NCI-H2171 treated with DMSO at 0.1 percent for 48 hours (cell line): ENCODE results near the gene TRHDE.

Experiments used
- DNase-seq: peaks from one replicate; lab custom pipeline; 2025; lab: John Stamatoyannopoulos, UW

TRHDE gene

DNA sequence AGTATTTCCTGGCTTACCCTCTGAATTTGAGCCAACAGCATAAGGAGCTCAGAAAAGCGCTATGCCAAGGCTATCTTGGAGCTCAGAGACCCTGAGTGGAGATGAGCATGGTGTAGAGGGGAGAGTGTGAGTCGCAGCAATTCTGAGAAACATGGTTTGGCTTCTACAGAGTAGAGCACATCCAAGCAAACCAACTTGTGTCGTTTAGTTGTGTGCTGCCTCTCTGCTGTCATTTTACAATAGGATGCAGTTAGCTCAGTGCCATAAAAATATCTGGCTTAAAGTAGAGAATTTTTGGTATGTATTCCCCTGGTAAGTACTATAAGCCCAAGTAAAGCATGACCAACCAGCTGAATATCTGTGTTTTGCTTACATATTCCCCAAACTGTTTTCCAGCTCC is 249.2 kb downstream of the TRHDE start:
- no peak for DNase-seq

DNA sequence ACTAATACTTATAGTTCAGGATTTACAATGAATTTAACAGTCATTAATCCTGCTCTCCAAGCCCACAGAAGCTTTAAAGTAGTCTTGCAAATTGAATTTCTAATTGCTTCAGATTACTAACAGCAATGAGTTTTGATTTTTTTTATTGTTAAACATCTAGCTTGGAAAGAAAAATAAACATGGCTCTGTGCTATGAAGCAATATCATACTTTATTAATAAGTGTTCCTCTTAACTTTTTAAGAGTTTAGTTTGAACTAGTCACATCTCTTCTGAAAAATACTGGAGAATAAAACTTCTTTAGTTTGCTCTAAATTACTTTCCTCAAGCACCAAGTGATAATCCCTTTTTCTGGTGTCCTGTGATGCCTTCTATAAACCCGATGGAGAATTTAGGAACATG is 250.2 kb downstream of the TRHDE start:
- DNase-seq, result no peak

DNA sequence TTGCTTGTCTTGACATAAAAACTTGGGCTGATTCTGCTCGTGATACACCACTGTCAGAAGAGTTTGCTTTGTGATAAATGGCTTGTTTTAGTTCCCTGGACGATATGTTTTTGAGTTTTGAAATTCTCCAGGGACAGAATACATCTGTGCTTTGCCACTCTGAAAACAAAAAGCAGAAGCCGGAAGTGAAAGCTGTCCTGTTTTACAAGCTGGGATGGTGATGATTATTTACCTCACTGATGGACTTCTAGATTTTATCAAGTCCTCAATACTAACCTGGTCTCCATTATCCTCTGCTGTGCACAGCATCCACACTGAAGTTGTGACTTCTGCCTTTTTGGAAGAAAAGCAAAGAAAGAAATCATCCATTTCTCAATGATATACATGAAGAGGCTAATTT is 251.6 kb downstream of the TRHDE start:
- DNase-seq, result peak; percentile 49

DNA sequence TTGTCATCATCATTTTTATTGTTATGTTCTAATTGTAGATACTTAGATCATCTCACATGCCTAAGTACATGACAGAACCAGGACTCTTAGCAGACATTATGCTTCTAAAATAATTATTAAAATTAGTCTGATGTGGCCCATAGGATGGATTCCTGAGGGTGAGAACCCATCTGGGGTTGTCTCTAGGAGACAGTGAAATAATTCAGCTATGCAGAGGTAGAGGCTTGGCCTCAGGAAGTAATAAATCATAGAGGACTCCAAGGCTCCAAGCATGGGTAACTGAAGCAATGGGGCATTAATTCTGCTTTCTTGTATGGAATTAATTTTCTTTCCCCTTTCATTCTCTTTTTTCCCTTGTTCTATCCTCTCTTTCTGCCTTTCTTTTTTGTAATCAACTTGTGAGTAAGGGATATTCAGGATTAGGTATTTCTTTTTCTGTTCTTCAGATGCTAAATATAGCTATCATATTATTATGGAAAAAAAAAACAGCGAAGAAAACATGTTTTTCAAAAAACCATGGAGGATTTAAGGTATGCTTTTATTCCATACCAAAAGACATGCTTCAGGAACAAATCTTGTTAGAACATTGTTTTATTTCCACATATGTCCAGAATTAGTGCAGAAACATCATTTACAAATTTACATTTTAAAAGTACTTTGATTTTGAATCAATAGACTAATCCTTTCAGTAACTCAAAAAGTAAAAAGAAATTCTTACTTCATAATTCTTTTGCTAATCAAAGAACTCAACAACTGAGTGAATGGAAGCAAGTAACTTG is 263.2 kb downstream of the TRHDE start:
- no peak for DNase-seq

DNA sequence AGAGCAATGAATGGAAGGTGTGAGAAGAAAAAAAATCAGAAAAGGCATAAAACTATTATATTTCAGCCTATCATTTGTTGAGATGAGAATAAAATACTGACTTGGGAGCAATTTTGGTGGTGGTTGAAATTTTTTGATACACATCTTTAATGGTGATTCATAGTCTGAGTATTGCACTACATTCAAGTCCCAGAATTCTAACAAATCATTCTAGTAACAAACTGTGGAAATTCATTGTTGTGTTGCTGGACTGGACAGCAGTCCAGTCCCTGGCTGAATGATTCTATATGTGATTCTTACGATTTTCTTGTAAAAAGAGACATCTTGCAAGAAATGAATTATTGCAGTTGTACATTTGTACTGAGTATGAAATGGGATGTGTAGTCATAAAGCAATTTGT is 268.6 kb downstream of the TRHDE start:
- no peak for DNase-seq

DNA sequence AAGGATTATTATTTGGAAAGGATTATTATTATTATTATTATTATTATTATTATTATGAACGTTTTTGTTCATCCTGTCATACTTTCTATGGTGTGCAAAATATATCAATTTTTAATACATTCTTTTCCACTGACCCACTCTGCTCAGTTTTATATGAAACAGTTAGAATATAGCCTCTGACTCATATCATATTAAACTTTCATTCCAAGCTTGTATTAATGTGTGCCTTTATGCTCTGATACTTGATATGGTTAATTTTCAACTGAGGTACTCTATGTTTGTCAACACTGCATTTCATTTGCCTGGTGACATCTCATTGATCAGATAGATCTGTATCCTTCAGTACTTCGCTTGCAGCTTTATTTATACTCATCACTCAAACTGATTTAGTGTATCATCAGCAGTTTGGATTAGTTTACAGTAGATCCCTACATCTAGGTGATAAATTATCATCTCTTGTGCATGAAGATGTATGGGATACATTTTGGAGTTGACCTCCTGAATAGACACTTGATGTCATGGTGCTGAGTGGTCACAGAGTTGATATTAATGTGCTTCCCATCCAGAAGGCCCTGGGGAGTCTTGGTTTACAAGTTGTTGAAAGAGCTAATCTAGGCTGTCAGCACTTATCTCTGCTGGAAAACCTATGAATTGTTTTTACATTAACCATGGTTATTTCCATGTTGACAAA is 271.8 kb downstream of the TRHDE start:
- no peak for DNase-seq

DNA sequence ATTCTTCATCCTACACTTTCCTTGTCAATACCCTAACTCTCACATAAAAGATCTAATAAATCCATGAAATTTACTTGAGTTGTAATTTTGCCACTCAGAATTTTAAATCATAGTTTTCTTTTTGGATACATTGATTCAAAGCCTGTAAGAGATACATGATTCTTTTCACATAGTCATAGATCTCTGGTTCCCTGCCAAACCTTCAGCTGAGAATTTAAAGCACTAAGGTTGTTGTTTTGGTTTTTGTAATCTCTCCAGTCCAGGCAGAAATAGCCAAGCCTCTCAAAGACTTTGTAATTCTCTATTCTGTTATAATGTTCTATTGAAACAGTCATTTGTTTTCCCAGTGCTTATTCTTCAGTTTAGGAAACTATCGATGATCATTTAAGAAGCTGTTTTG is 273.9 kb downstream of the TRHDE start:
- DNase-seq, result no peak

DNA sequence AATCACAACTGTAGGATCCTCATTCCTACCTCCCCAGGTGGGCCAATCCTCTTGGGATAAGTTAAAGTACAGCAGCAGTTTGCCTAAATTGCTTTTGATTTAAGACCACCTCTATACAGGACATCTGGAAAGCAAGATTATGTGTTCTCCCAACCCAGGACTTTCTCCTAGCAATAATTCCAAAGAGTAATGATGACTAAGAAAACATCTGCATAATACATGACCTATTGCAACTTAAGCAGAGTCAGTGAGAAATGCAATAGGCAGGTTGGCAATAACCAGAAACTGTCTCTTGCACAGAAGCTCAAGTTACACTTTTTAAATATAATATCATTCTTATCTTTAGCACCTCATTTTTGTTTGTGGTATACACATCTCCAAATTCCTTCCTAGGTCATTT is 275.4 kb downstream of the TRHDE start:
- DNase-seq, result no peak

DNA sequence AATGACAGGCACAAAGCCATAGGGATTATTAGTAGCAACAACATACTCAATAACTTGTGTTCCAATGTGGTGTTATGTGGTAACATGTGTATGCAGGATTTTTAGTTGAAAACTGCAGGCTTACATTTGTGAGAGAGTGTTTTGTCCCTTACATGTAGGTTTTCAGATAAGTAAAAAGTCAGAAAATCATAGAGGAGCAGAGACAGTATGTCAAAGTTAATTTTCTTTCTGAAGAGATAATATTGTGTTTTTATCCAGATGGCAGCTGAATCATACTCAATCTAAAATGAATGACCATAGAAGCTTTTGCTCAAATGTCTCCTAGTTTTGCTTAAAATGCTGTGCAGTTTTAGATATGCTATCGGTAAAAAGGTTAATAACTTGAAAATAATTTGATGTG is 277.0 kb downstream of the TRHDE start:
- DNase-seq, result no peak

DNA sequence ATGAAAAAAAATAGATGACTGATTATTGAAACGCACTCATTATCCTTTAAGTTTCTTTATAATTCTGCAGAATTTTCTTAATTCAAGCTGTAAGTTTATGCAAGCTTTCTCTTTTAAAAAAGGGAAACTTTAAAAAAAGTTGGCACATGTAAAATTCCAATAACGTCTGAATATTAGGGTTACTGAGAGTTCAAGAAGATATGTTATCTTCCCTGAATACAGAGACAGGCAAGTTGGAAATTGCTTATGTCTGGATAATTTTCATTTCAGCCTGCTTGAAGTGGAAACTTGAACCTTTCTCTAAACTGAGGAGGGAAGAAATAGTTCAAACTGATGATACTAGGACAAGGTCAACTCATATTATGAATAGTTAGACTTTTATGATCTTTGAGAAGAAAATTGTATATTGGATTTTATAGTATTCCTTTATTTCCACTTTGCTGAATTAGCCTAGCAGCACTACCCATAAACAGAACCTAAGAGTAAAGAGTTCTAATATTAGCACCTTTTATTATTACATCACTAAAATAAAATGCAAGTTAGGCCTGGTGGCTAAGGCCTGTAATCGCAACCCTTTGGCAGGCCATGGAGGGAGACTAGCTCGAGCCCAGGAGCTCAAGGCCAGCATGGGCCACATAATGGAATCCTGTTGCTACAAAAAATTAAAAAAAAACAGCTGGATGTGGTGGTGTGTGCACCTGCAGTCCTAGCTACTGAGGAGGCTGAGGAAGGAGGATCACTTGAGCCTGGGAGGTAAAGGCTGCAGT is 288.0 kb downstream of the TRHDE start:
- DNase-seq, result no peak

DNA sequence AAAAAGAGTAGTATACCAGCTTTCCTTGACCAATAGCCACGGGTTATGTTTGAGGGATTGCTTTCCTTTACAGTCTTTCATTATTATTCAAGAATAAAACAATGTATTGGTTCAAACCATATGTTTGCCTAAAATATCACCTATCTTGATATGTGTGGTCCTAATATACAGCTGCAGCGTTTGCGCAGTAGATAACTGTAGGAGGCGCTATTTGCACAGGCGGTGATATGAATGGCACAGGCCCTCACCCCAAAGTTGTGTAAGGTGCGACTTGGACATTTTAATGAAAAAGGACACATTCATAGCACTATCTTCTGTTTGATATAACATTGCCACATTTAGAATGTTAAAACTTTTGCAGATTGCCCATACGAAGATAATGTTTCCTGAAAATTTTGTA is 298.4 kb downstream of the TRHDE start:
- DNase-seq, result no peak

DNA sequence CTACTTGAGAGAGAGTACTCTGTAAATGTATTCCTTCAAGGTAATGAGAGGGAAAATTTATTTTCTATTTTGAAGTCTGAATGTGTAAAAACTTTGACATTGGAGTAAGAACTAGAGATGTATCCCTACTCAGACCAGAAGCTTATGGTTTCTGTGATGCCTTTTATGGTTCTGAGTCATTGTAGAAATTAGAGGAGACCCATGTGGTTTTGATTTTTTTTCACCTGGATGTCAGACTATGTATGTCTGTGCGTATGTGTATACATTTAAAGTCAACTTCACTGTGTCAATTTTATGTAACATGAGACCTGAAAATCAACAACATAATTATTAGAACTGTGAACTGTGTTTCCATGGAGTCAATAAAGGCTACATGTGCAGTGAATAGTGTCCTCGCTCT is 302.0 kb downstream of the TRHDE start:
- DNase-seq, result peak; percentile 39

DNA sequence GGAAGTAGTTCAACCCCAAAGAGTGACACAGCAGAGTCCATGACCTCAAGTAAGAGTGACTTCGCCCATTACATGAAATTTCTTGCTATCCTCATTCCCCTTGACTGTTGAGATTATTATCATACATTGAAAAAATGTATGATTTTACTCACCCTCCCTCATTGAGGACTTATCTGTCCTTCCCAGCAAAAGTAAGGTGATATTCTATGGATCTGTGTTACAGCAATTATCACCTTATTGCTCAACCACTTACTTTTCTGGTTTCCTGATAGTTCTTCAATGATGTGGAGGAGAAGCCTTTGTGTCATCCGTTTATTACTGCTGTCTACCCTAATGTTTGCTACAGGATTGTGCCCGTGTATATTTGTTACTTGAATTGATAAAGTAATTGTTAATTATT is 306.2 kb downstream of the TRHDE start:
- DNase-seq, result no peak

DNA sequence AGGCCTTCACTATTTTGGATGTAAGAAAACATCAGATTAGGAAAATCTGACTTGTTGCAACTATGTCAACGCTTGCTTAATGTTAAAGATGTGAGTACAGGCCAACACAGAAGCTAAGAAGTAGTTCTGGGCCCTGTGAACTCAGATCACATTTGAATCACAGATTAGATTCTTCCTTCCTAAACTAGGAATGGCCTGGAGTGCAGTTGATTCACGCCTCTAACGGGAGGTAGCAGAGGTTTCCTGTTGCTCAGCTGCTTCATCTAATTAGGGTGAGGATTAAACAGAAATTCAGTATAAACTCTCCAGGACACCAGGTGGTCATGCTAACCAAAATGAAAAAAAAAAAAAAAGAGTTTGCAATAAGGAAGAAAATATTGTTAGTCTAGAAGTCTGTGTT is 314.3 kb downstream of the TRHDE start:
- peak; percentile 47 for DNase-seq

DNA sequence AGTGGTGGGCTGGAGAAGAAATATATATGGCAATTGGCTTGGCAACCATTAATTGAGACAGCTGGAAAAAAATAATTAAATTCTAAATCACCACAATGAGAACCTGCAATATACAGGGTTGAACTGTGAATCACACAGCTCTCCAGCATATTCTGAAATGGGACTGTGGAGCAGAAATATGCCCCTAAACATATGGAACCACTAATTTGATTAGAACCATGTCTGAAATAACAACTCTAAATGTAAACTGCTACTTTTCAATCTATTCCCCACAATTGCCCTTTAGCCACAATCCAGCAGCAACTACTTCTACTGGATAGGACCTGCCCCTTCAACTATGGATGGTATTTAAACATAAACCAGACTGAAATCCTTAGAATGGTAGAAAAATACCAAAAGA is 330.4 kb downstream of the TRHDE start:
- DNase-seq, result no peak

DNA sequence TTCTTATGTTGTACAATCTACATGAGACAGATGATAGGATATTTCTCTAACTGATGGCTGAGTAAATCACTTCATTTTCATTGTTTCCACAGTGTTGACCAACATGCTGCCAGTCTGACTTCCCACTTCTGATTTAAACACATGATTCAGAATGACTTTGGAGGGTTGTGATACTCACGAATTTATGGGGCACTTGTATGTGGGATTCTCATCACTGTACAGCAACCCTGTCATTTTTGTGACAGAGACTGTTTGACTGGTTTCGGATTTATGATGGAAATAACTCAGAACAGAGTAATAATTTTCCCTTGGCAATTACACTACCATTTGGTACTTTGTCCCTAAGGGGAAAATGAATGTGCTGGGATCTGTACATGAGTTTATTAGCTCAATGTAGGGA is 333.8 kb downstream of the TRHDE start:
- no peak for DNase-seq

DNA sequence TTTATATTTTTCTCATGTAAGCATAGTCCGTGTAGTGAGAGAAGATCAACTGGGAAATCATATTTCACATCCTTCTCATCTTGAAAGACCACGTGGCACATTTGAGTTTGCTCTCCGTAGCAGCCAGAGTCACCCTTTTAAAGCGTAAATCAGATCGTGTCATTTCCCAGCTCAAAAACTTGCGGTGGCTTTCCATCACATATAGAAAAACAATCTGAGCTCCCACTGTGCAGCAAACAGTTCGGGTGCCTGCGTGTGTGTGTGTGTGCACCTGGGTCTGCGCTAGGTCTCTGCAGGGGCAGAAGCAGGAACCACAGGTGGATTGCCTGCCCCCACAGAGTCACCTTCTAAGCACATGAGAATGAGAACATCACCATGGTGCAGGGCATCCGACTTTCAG is 338.2 kb downstream of the TRHDE start:
- DNase-seq, result no peak

DNA sequence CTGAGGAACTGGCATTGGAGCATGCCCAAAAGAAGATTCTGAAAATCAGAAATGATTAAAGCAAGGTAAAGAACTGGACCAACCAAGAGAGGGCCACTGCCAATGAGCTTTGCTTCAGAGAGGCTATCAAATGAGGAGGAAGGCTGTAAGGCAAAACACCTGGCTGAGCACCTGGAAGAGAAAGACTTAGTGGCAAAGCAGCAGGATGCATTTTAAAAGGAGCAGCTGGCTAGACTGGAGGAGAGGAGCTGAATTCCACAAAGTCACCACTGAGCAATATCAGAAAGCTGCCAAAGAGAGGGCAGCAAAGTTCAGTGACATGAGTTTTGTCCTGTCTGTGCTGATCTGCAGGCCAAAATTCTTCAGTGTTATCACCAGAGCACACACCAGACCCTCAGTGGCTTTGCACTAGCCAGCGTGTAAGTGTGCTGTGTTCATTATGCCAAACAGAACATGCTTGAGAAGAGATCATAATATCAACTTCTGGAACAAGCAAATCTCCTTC is 338.7 kb downstream of the TRHDE start:
- DNase-seq, result peak; percentile 29

DNA sequence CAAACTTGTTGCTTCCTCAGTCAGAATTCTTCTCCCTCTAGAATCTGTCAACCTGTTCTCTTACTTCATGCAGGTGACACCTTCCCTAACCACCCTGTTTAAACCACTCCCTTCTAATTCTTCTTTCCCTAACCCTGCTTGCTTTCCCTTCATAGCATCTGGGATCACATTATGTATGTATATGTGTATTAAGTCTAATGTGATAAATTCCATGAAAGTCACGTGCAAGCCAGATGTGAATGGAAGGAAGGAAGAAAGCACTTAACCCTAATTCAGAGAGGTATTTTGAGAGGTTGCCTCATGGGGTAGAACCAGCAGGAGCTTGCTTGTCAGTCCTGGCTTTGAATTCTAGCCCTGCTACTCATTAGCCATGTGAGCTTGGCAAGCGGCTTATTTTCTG is 340.0 kb downstream of the TRHDE start:
- no peak for DNase-seq

DNA sequence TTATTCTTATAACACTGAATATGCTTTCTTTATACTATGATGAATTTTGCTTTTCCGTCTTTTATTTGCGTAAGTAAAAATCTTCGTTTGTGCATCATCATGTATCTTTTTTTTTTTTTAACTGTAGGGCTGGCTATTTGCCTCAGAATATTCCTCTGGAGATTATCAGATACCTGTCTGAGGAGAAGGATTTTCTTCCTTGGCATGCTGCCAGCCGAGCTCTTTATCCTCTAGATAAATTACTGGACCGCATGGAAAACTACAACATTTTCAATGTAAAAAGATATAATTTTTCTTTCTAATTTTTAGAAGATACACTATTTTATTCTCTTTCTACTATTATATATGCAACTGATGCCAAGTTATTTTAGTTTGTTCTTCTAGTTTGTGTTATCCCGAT is 346.6 kb downstream of the TRHDE start:
- DNase-seq, result peak; percentile 42

DNA sequence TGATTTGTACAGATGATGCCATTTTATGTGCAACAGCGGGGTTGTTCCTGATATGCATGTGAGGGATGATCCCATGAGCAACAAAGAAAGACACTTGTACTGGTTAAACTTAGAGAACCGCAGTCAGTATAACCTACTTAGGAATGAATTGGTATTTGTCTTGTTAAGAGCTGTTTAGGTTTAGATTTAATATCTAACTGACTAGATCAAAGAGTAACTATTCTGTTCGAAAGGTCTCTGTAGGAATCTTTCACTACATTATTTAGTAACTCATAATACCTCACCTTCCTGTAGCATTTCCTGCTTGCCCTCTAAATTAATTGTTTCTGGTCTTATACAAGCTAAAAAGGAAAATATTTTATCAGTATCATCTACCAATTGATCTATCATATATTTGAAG is 350.4 kb downstream of the TRHDE start:
- DNase-seq, result no peak

DNA sequence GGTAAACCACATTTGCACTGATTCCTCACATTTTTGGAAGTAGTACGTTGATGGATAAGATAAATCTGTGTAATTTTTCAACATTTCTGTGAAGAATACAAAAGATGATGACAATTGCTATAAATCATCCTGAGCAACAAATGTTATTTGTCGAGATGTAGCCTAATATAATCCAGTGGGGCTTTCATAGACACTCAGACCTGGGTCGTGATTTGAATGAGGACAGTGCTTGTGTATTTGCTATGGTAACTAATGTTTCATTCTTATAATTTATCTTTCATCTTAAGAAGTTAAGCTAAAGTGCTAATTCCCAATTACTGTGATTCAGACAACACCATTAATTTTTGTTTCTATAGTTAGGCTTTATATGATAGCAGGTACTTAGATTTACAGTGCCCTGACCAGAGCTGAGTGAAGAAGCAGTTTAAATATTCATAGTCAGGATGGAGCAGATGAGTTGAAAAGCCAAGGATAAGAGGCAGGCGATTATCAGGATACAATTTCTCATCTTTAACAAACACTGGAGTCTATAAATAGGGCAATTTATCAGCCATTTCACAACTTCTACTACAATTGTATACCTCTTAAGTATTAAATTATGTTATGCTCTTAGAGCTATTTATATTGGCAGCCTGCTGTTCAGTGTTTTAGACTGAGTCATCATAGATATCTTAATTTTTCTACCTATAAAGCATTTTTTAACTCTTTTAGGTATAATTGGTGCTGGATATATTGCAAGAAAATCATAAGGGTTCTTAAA is 359.9 kb downstream of the TRHDE start:
- no peak for DNase-seq
